ENCODE data around the gene PLCG1. TPM values are rescaled to one million over a fixed set of nuclear protein-coding genes. Genes with fewer than 3 reads are reported as not detected.

Gene PLCG1
- total and polyA plus RNA-seq, 9 of the 15 experiments (the other 6 are each of a cell fraction or from before 2014, with no cell fraction given): 1.7 to 67.0 (median 34.8) TPM

DNA sequence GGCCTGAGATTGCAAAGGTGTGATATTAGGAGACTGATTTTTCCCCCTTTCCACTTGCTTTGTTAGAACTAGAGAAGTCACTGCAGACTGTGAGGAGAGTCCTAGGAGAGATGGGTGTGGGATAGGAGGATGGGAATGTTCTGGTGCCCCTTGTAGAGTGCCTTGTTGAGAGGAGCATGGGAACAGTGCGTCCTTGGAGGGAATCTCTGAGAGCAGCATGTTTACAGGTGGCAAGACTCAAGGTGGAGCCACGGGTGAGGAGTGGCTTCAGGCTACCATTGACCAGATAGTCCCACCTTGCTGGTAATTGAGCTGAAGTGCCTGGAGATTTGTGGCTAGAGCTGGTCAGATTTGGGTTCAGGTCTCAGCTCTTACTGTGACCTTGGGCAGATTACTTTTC is 6.0 kb downstream of the PLCG1 start:
- H3K36me3 ChIP-seq (ENCODE audit: control insufficient read depth, insufficient read depth, low read length): peaks cover 19% of the 10 kb centered on the region; the same call in 2 of the 3 replicates
- H3K9ac ChIP-seq (ENCODE audit: insufficient read depth in 1 of 2, low read depth in 2 of 2, low read length in 2 of 2): peak overlapping the region in 1 of 2 experiments; percentile 17; a peak in 1 of 4 replicates
- in situ Hi-C loops (cut with MboI): no loop called here
- H3K4me2 ChIP-seq (ENCODE audit: insufficient read depth, low read length): no peak overlapping the region
- no peak overlapping the region for H3K4me3 ChIP-seq
- no TSS peak for BruUV-seq (replicated peaks)
- H3K27me3 ChIP-seq (ENCODE audit: control insufficient read depth in 2 of 2, insufficient read depth in 2 of 2, low read length in 2 of 2): no peaks in the 10 kb centered on the region
- POLR2A ChIA-PET: interaction anchor here (1.6 to 1.8 kb wide), 2 partner anchors 9 to 16 kb away, joined by 4 read pairs; no protein-coding TSS in a partner anchor
- H3K9me1 ChIP-seq (ENCODE audit: control insufficient read depth, insufficient read depth, low read length): peaks cover 4% of the 10 kb centered on the region
- no peaks in the 10 kb centered on the region for H3K9me3 ChIP-seq (replicated peaks; ENCODE audit: control insufficient read depth, insufficient read depth, low read depth, low read length)
- CTCF ChIA-PET (ENCODE audit: low intra/inter-chr PET ratio): no interaction called here
- DNase-seq (ENCODE audit: extremely low read depth in 1 of 4, low spot score in 3 of 4) (no peak), ATAC-seq (no peak), FAIRE-seq (no peak)
- no peak overlapping the region for H2AFZ ChIP-seq (ENCODE audit: low read depth, low read length)
- no peak overlapping the region for H3K27ac ChIP-seq (ENCODE audit: extremely low read depth, low read depth, low read length)
- TF ChIP-seq KDM1A (IDR thresholded peaks at IDR 0.05) (0 out of 4 replicates have a peak, but pooled peaks of 1 of the 2 experiments have one; percentile 22), ARID2 (IDR thresholded peaks at IDR 0.05) (no peak), RCOR1 (IDR thresholded peaks at IDR 0.05; ENCODE audit: borderline replicate concordance in 1 of 2, low read depth in 2 of 2, low read length in 2 of 2) (0 out of 4 replicates have a peak, but pooled peaks of 1 of the 2 experiments have one; percentile 12), ILK (tag; IDR thresholded peaks at IDR 0.05; ENCODE audit: borderline replicate concordance, low read depth) (no peak), ARID1B (IDR thresholded peaks at IDR 0.05) (no peak), ZNF436 (CRISPR knock-in tag; IDR thresholded peaks at IDR 0.05) (no peak), SOX6 (IDR thresholded peaks at IDR 0.05) (no peak)
- TF ChIP-seq, protein P1, sequence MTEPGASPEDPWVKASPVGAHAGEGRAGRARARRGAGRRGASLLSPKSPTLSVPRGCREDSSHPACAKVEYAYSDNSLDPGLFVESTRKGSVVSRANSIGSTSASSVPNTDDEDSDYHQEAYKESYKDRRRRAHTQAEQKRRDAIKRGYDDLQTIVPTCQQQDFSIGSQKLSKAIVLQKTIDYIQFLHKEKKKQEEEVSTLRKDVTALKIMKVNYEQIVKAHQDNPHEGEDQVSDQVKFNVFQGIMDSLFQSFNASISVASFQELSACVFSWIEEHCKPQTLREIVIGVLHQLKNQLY (CRISPR knock-in tag; conservative IDR thresholded peaks at IDR 0.05): 0 out of 4 replicates have a peak, but pooled peaks of 1 of the 2 experiments have one; percentile 31
- TF ChIP-seq, protein P2, sequence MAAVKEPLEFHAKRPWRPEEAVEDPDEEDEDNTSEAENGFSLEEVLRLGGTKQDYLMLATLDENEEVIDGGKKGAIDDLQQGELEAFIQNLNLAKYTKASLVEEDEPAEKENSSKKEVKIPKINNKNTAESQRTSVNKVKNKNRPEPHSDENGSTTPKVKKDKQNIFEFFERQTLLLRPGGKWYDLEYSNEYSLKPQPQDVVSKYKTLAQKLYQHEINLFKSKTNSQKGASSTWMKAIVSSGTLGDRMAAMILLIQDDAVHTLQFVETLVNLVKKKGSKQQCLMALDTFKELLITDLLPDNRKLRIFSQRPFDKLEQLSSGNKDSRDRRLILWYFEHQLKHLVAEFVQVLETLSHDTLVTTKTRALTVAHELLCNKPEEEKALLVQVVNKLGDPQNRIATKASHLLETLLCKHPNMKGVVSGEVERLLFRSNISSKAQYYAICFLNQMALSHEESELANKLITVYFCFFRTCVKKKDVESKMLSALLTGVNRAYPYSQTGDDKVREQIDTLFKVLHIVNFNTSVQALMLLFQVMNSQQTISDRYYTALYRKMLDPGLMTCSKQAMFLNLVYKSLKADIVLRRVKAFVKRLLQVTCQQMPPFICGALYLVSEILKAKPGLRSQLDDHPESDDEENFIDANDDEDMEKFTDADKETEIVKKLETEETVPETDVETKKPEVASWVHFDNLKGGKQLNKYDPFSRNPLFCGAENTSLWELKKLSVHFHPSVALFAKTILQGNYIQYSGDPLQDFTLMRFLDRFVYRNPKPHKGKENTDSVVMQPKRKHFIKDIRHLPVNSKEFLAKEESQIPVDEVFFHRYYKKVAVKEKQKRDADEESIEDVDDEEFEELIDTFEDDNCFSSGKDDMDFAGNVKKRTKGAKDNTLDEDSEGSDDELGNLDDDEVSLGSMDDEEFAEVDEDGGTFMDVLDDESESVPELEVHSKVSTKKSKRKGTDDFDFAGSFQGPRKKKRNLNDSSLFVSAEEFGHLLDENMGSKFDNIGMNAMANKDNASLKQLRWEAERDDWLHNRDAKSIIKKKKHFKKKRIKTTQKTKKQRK (IDR thresholded peaks at IDR 0.05; ENCODE audit: borderline replicate concordance, low read depth, low read length): no peak
- intact Hi-C loops (cut with micrococcal nuclease): no loop called here
- peaks cover 24 to 27% of the 10 kb centered on the region in 2 experiments for H3K4me1 ChIP-seq (replicated peaks in 1 of 2; ENCODE audit: control insufficient read depth in 2 of 2, insufficient read depth in 2 of 2, low read length in 2 of 2)
- peaks cover 25% of the 10 kb centered on the region for H4K20me1 ChIP-seq (replicated peaks; ENCODE audit: control insufficient read depth, insufficient read depth, low read length)
- peaks cover 86% of the 10 kb centered on the region for H3K79me2 ChIP-seq (ENCODE audit: control insufficient read depth, insufficient read depth, low read length)
- 51% methylated on average over 2 of the region's 2 CpGs for WGBS (ENCODE audit: insufficient coverage, low coverage, missing lambda C conversion rate)
